Stomach (tissue), 4 donors: ENCODE measurements around the gene TIGD4.

Experiments
- CTCF ChIP-seq, 7 experiments: fragments of 450-650 bp in 4 of 7; fragments of 200-600 bp in 3 of 7; sonication (generic) in 3 of 7; IDR thresholded peaks; one replicate each; pipeline ENCODE4 v1.5.1; 2016 to 2019; ENCODE audit warnings: antibody characterized with exemption in 7 of 7, control low read depth in 2 of 7, mild to moderate bottlenecking in 1 of 7
- EP300 ChIP-seq: sonication (generic); formaldehyde crosslinking; IDR thresholded peaks from one replicate; pipeline ENCODE4 v1.6.1; 2017; ENCODE audit warnings: antibody characterized with exemption
- POLR2A ChIP-seq, 4 donors: fragments of 450-650 bp; IDR thresholded peaks; one replicate each; pipeline ENCODE4 v1.6.1; 2016; ENCODE audit warnings: antibody characterized with exemption in 4 of 4, control low read depth in 2 of 4, mild to moderate bottlenecking in 1 of 4, moderate library complexity in 1 of 4
- POLR2AphosphoS5 ChIP-seq, 3 donors: sonication (generic); formaldehyde crosslinking; IDR thresholded peaks; one replicate each; pipeline ENCODE4 v1.6.1; 2016; ENCODE audit warnings: antibody characterized with exemption in 3 of 3

GRCh38 chr4:152729466-152729865 is 50.1 kb downstream of the TIGD4 start:
- TF ChIP-seq CTCF (IDR thresholded peaks at IDR 0.05) (no peak), POLR2A (IDR thresholded peaks at IDR 0.05) (no peak), POLR2AphosphoS5 (IDR thresholded peaks at IDR 0.05) (no peak), EP300 (no peak)
